OCI-LY7 (cell line): ENCODE data around the gene WNT1.

ENCODE experiments used
- CTCF ChIP-seq: fragments of 200-600 bp; sonication (generic); conservative IDR thresholded peaks from 2 replicates; pipeline ENCODE4 v1.5.1; 2014; ENCODE audit warnings: mild to moderate bottlenecking, antibody characterized with exemption, low read length, moderate library complexity, mixed read lengths
- EZH2phosphoT487 ChIP-seq: fragments of 200-600 bp; sonication (generic); IDR thresholded peaks from 2 replicates; pipeline ENCODE4 v1.6.1; 2018; ENCODE audit warnings: low read depth, borderline replicate concordance, mild to moderate bottlenecking, mixed run types, antibody characterized with exemption, low read length, moderate library complexity, mixed read lengths

DNA sequence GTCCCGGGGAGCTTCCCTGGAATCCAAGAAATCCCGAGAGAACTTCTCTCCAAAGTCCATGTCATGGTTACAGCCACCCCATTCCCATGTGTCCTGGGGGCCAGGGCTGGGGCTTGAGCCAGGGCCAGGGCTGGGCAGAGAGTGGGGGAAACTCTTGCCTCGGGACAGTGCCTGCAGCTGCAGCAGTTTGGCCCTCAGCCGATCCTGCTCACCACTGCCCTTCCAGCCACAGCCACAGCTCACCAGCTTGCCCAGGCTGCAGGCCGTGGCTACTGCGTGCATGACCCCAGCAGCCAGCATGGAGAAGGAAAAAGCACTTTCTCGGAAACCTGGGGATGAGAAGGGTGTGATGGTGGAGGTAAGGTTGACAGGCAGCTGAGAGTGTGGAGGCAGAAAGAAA is 10.1 kb upstream of the WNT1 start:
- TF ChIP-seq CTCF: no peak
- TF ChIP-seq EZH2phosphoT487: no peak
